HEK293 (cell line): ENCODE results near the gene CDKN2D.

ENCODE experiments used
- KLF9 ChIP-seq: fragments of 450-650 bp; formaldehyde crosslinking; IDR thresholded peaks from 2 replicates; pipeline ENCODE4 v1.5.1; 2016; ENCODE audit warnings: missing biosample characterization, missing genetic modification characterization, low read depth
- REPIN1 ChIP-seq: fragments of 450-650 bp; formaldehyde crosslinking; IDR thresholded peaks from 2 replicates; pipeline ENCODE4 v1.5.1; 2017; ENCODE audit warnings: missing biosample characterization, missing genetic modification characterization, low read depth
- SP7 ChIP-seq: fragments of 450-650 bp; formaldehyde crosslinking; IDR thresholded peaks from 2 replicates; pipeline ENCODE4 v1.5.1; 2016; ENCODE audit warnings: missing biosample characterization, missing genetic modification characterization
- TCF7L2 ChIP-seq: IDR thresholded peaks from 2 replicates; pipeline ENCODE4 v1.6.1; 2011; ENCODE audit warnings: low read depth, mild to moderate bottlenecking, inconsistent platforms, low read length, moderate library complexity, borderline replicate concordance
- ZBTB7A ChIP-seq: fragments of 450-650 bp; formaldehyde crosslinking; IDR thresholded peaks from 2 replicates; pipeline ENCODE4 v1.5.1; 2016; ENCODE audit warnings: low read depth, missing biosample characterization, missing genetic modification characterization
- ZFP69B ChIP-seq: fragments of 450-650 bp; formaldehyde crosslinking; IDR thresholded peaks from 2 replicates; pipeline ENCODE4 v1.5.1; 2016; ENCODE audit warnings: missing biosample characterization, missing genetic modification characterization
- ZNF140 ChIP-seq: fragments of 450-650 bp; formaldehyde crosslinking; IDR thresholded peaks from 2 replicates; pipeline ENCODE4 v1.5.1; 2016; ENCODE audit warnings: missing biosample characterization, missing genetic modification characterization
- ZNF146 ChIP-seq: fragments of 450-650 bp; formaldehyde crosslinking; IDR thresholded peaks from 2 replicates; pipeline ENCODE4 v1.5.1; 2016; ENCODE audit warnings: missing biosample characterization, missing genetic modification characterization
- ZNF214 ChIP-seq: fragments of 450-650 bp; formaldehyde crosslinking; IDR thresholded peaks from 2 replicates; pipeline ENCODE4 v1.5.1; 2017; ENCODE audit warnings: missing biosample characterization, mild to moderate bottlenecking, missing genetic modification characterization, borderline replicate concordance
- ZNF292 ChIP-seq: fragments of 450-650 bp; formaldehyde crosslinking; IDR thresholded peaks from 2 replicates; pipeline ENCODE4 v1.5.1; 2016; ENCODE audit warnings: low read depth, missing biosample characterization, missing genetic modification characterization, borderline replicate concordance
- ZNF529 ChIP-seq: fragments of 450-650 bp; formaldehyde crosslinking; IDR thresholded peaks from 2 replicates; pipeline ENCODE4 v1.5.1; 2017; ENCODE audit warnings: missing genetic modification characterization, missing biosample characterization; ENCODE audit not compliant: insufficient replicate concordance
- ZNF585B ChIP-seq: fragments of 450-650 bp; formaldehyde crosslinking; IDR thresholded peaks from 2 replicates; pipeline ENCODE4 v1.5.1; 2016; ENCODE audit warnings: missing biosample characterization, missing genetic modification characterization
- ZSCAN30 ChIP-seq: fragments of 450-650 bp; IDR thresholded peaks from 2 replicates; pipeline ENCODE4 v1.5.1; 2018; ENCODE audit warnings: missing biosample characterization, mild to moderate bottlenecking, missing genetic modification characterization, moderate library complexity
- TF ChIP-seq, protein P1 (sequence below): fragments of 450-650 bp; formaldehyde crosslinking; IDR thresholded peaks from 2 replicates; pipeline ENCODE4 v1.5.1; 2016; ENCODE audit warnings: missing biosample characterization, missing genetic modification characterization
- TF ChIP-seq, protein P2 (sequence below): IDR thresholded peaks from 2 replicates; pipeline ENCODE4 v1.6.1; 2011; ENCODE audit warnings: mild to moderate bottlenecking, low read depth, low read length, borderline replicate concordance
- TF ChIP-seq, protein P3 (sequence below): fragments of 450-650 bp; formaldehyde crosslinking; IDR thresholded peaks from 2 replicates; pipeline ENCODE4 v1.5.1; 2016; ENCODE audit warnings: missing biosample characterization, missing genetic modification characterization, borderline replicate concordance
- TF ChIP-seq, protein P4 (sequence below): fragments of 450-650 bp; formaldehyde crosslinking; IDR thresholded peaks from 2 replicates; pipeline ENCODE4 v1.5.1; 2016; ENCODE audit warnings: missing biosample characterization, missing genetic modification characterization
- TF ChIP-seq, protein P5 (sequence below): fragments of 450-650 bp; formaldehyde crosslinking; IDR thresholded peaks from 2 replicates; pipeline ENCODE4 v1.5.1; 2016; ENCODE audit warnings: missing biosample characterization, missing genetic modification characterization
- TF ChIP-seq, protein P6 (sequence below): fragments of 450-650 bp; formaldehyde crosslinking; IDR thresholded peaks from 2 replicates; pipeline ENCODE4 v1.5.1; 2017; ENCODE audit warnings: missing biosample characterization, missing genetic modification characterization
- TF ChIP-seq, protein P7 (sequence below): fragments of 450-650 bp; formaldehyde crosslinking; IDR thresholded peaks from 2 replicates; pipeline ENCODE4 v1.5.1; 2016; ENCODE audit warnings: missing biosample characterization, missing genetic modification characterization
- TF ChIP-seq, protein P8 (sequence below): fragments of 450-650 bp; formaldehyde crosslinking; IDR thresholded peaks from 2 replicates; pipeline ENCODE4 v1.5.1; 2016; ENCODE audit warnings: missing biosample characterization, missing genetic modification characterization

Gene CDKN2D

DNA sequence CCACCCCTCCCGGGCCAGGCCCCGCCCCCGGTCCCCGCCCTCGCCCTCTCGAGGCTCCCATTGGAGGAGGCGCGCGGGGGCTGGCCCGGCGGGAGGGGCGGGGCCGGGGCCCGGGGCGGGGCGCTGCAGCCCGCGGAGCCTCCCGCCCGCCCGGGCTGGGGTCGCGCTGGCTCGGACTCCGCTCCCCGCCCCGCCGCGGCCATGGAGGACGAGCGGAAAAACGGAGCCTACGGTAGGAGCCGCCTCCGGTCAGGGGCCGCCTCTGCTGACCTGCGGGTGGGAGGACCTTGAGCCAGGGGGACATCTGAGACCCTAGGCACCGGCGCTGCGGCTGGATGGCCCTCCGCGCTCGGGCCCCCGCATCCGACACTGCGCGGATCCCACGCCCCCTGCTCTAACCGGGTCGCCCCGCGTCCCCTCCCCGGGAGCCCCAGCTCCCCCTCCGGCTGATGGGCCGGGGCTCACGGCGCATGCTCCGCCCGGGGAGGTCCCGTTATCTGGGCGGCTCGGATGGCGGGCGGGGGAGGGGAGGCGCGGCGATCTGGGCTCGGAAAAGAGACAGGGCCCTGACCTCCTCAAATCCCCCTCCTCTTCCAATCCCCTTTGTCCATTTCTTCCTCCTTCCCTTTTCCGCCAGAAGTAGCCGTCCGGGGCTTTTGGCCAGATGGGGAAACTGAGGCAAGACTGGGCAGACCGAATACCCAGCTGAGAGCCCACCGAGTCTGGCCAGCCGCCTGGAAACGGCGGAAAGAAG lies 33.7 kb upstream of the CDKN2D start (continued):
- TF ChIP-seq, protein P1, sequence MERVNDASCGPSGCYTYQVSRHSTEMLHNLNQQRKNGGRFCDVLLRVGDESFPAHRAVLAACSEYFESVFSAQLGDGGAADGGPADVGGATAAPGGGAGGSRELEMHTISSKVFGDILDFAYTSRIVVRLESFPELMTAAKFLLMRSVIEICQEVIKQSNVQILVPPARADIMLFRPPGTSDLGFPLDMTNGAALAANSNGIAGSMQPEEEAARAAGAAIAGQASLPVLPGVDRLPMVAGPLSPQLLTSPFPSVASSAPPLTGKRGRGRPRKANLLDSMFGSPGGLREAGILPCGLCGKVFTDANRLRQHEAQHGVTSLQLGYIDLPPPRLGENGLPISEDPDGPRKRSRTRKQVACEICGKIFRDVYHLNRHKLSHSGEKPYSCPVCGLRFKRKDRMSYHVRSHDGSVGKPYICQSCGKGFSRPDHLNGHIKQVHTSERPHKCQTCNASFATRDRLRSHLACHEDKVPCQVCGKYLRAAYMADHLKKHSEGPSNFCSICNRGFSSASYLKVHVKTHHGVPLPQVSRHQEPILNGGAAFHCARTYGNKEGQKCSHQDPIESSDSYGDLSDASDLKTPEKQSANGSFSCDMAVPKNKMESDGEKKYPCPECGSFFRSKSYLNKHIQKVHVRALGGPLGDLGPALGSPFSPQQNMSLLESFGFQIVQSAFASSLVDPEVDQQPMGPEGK (tag by site-specific recombination): peak; percentile 79
- peak; percentile 92 for TF ChIP-seq ZBTB7A (tag by site-specific recombination)
- TF ChIP-seq, protein P2, sequence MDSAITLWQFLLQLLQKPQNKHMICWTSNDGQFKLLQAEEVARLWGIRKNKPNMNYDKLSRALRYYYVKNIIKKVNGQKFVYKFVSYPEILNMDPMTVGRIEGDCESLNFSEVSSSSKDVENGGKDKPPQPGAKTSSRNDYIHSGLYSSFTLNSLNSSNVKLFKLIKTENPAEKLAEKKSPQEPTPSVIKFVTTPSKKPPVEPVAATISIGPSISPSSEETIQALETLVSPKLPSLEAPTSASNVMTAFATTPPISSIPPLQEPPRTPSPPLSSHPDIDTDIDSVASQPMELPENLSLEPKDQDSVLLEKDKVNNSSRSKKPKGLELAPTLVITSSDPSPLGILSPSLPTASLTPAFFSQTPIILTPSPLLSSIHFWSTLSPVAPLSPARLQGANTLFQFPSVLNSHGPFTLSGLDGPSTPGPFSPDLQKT: no peak
- no peak for TF ChIP-seq ZNF529
- peak; percentile 25; the same call in 1 of the 2 replicates for TF ChIP-seq KLF9 (tag by site-specific recombination)
- no peak for TF ChIP-seq TCF7L2
- TF ChIP-seq, protein P3, sequence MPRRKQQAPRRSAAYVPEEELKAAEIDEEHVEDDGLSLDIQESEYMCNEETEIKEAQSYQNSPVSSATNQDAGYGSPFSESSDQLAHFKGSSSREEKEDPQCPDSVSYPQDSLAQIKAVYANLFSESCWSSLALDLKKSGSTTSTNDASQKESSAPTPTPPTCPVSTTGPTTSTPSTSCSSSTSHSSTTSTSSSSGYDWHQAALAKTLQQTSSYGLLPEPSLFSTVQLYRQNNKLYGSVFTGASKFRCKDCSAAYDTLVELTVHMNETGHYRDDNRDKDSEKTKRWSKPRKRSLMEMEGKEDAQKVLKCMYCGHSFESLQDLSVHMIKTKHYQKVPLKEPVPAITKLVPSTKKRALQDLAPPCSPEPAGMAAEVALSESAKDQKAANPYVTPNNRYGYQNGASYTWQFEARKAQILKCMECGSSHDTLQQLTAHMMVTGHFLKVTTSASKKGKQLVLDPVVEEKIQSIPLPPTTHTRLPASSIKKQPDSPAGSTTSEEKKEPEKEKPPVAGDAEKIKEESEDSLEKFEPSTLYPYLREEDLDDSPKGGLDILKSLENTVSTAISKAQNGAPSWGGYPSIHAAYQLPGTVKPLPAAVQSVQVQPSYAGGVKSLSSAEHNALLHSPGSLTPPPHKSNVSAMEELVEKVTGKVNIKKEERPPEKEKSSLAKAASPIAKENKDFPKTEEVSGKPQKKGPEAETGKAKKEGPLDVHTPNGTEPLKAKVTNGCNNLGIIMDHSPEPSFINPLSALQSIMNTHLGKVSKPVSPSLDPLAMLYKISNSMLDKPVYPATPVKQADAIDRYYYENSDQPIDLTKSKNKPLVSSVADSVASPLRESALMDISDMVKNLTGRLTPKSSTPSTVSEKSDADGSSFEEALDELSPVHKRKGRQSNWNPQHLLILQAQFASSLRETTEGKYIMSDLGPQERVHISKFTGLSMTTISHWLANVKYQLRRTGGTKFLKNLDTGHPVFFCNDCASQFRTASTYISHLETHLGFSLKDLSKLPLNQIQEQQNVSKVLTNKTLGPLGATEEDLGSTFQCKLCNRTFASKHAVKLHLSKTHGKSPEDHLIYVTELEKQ (tag by site-specific recombination): no peak
- TF ChIP-seq, protein P4, sequence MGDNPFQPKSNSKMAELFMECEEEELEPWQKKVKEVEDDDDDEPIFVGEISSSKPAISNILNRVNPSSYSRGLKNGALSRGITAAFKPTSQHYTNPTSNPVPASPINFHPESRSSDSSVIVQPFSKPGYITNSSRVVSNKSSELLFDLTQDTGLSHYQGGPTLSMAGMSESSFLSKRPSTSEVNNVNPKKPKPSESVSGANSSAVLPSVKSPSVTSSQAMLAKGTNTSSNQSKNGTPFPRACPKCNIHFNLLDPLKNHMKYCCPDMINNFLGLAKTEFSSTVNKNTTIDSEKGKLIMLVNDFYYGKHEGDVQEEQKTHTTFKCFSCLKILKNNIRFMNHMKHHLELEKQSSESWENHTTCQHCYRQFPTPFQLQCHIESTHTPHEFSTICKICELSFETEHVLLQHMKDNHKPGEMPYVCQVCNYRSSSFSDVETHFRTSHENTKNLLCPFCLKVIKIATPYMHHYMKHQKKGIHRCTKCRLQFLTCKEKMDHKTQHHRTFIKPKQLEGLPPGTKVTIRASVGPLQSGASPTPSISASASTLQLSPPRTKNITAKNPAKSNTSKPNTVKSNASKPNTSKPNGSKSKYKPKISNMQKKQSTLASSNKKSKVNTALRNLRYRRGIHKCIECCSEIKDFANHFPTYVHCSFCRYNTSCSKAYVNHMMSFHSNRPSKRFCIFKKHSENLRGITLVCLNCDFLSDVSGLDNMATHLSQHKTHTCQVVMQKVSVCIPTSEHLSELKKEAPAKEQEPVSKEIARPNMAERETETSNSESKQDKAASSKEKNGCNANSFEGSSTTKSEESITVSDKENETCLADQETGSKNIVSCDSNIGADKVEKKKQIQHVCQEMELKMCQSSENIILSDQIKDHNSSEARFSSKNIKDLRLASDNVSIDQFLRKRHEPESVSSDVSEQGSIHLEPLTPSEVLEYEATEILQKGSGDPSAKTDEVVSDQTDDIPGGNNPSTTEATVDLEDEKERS: no peak
- TF ChIP-seq REPIN1 (tag by site-specific recombination): no peak
- peak; percentile 43; the same call in 1 of the 2 replicates for TF ChIP-seq SP7 (tag by site-specific recombination)
- TF ChIP-seq, protein P5, sequence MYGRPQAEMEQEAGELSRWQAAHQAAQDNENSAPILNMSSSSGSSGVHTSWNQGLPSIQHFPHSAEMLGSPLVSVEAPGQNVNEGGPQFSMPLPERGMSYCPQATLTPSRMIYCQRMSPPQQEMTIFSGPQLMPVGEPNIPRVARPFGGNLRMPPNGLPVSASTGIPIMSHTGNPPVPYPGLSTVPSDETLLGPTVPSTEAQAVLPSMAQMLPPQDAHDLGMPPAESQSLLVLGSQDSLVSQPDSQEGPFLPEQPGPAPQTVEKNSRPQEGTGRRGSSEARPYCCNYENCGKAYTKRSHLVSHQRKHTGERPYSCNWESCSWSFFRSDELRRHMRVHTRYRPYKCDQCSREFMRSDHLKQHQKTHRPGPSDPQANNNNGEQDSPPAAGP (tag by site-specific recombination): peak; percentile 71; the same call in 1 of the 2 replicates
- no peak for TF ChIP-seq ZNF292 (tag by site-specific recombination)
- TF ChIP-seq, protein P6, sequence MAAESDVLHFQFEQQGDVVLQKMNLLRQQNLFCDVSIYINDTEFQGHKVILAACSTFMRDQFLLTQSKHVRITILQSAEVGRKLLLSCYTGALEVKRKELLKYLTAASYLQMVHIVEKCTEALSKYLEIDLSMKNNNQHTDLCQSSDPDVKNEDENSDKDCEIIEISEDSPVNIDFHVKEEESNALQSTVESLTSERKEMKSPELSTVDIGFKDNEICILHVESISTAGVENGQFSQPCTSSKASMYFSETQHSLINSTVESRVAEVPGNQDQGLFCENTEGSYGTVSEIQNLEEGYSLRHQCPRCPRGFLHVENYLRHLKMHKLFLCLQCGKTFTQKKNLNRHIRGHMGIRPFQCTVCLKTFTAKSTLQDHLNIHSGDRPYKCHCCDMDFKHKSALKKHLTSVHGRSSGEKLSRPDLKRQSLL (tag by site-specific recombination): no peak
- TF ChIP-seq ZSCAN30 (tag by site-specific recombination): no peak
- TF ChIP-seq ZNF146: no peak
- TF ChIP-seq ZNF214: no peak
- TF ChIP-seq, protein P7, sequence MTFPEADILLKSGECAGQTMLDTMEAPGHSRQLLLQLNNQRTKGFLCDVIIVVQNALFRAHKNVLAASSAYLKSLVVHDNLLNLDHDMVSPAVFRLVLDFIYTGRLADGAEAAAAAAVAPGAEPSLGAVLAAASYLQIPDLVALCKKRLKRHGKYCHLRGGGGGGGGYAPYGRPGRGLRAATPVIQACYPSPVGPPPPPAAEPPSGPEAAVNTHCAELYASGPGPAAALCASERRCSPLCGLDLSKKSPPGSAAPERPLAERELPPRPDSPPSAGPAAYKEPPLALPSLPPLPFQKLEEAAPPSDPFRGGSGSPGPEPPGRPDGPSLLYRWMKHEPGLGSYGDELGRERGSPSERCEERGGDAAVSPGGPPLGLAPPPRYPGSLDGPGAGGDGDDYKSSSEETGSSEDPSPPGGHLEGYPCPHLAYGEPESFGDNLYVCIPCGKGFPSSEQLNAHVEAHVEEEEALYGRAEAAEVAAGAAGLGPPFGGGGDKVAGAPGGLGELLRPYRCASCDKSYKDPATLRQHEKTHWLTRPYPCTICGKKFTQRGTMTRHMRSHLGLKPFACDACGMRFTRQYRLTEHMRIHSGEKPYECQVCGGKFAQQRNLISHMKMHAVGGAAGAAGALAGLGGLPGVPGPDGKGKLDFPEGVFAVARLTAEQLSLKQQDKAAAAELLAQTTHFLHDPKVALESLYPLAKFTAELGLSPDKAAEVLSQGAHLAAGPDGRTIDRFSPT (tag by site-specific recombination): no peak
- no peak for TF ChIP-seq ZNF585B (tag by site-specific recombination)
- TF ChIP-seq, protein P8, sequence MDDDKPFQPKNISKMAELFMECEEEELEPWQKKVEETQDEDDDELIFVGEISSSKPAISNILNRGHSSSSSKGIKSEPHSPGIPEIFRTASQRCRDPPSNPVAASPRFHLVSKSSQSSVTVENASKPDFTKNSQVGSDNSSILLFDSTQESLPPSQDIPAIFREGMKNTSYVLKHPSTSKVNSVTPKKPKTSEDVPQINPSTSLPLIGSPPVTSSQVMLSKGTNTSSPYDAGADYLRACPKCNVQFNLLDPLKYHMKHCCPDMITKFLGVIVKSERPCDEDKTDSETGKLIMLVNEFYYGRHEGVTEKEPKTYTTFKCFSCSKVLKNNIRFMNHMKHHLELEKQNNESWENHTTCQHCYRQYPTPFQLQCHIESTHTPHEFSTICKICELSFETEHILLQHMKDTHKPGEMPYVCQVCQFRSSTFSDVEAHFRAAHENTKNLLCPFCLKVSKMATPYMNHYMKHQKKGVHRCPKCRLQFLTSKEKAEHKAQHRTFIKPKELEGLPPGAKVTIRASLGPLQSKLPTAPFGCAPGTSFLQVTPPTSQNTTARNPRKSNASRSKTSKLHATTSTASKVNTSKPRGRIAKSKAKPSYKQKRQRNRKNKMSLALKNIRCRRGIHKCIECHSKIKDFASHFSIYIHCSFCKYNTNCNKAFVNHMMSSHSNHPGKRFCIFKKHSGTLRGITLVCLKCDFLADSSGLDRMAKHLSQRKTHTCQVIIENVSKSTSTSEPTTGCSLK: no peak
- TF ChIP-seq ZNF140 (tag by site-specific recombination): no peak
- TF ChIP-seq ZFP69B (tag by site-specific recombination): no peak
